ENCODE results near the gene ABHD13.

DNA sequence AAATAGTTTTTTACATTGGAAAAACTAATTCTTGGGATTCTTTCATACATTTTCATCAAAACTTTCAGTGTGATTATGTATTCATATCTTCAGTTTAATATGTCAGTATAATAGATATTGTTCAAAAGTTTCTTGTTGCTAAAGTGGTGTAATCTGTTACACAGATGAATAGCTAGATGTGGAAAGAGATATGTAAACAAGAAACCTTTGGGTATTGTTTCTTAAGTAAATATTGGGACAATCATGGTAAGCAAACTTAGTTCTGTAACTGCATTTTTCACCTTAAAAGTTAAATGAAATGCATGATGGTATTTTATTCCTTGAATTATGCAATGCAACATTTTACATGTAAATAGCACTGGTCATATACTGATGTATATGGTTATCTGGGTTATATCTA, 12.2 kb downstream of the ABHD13 start:
- TF ChIP-seq EZH2 (IDR thresholded peaks at IDR 0.05; ENCODE audit: insufficient read depth, poor library complexity, severe bottlenecking) (no peak), EZH2phosphoT487 (IDR thresholded peaks at IDR 0.05; ENCODE audit: insufficient read depth, low read depth) (no peak)

All from GM23248 (cell line).